ENCODE results near the gene PTMS.

GRCh38 chr12:6783828-6784227, 17.7 kb downstream of the PTMS start:
- no peak for TF ChIP-seq POLR2A (IDR thresholded peaks at IDR 0.05)
- no peak for TF ChIP-seq CTCF (IDR thresholded peaks at IDR 0.05)

Measured in prostate gland (tissue), 2 donors.